ENCODE data around the gene C1QL2. TPM values are rescaled to one million over a fixed set of nuclear protein-coding genes. Genes with fewer than 3 reads are reported as not detected.
A peak's percentile ranks its signal among the peaks of the same experiment; 100 is the strongest.

The C1QL2 gene
- total RNA-seq, 1 experiment from 2014 or later: 1.5 TPM

- H3K9me3 ChIP-seq (ENCODE audit: low read depth, low read length, poor library complexity, severe bottlenecking): no peaks in the 10 kb centered on the region
- no TSS peak for BruUV-seq (replicated peaks)
- ChIA-PET CTCF (interaction anchor here (1.6 kb wide), 1 partner anchor 294 kb away, joined by 4 read pairs; no protein-coding TSS in a partner anchor), POLR2A (ENCODE audit: low non-redundant PET) (no interaction called here)
- no peak overlapping the region for H3K27ac ChIP-seq (ENCODE audit: low read depth, low read length, poor library complexity, severe bottlenecking)
- no peaks in the 10 kb centered on the region for H3K36me3 ChIP-seq (ENCODE audit: insufficient read depth, low read length, poor library complexity, severe bottlenecking)
- DNase-seq (ENCODE audit: low spot score): no peak
- no peaks in the 10 kb centered on the region for H3K4me1 ChIP-seq (ENCODE audit: insufficient read depth, low read length, poor library complexity, severe bottlenecking)
- no peak for TF ChIP-seq CTCF (conservative IDR thresholded peaks at IDR 0.05; ENCODE audit: low read depth, low read length)
- TF ChIP-seq EZH2 (IDR thresholded peaks at IDR 0.05; ENCODE audit: borderline replicate concordance, low read depth, low read length, poor library complexity, severe bottlenecking): no peak
- no peak overlapping the region for H3K4me3 ChIP-seq (ENCODE audit: low read depth, low read length, poor library complexity, severe bottlenecking)
- no peaks in the 10 kb centered on the region for H3K27me3 ChIP-seq (replicated peaks; ENCODE audit: insufficient read depth, low read depth, low read length, poor library complexity)
- intact Hi-C loops (cut with micrococcal nuclease; ENCODE audit: unreplicated experiment): loop anchor here (5.0 kb wide), 1 partner anchor 293 kb away; no protein-coding TSS in a partner anchor
Observed at GRCh38 chr2:119175517-119175916, 17.0 kb upstream of the C1QL2 start.

- ChIA-PET POLR2A (ENCODE audit: low non-redundant PET) (no interaction called here), CTCF (interaction anchor here (1.6 kb wide), 1 partner anchor 293 kb away, joined by 4 read pairs; no protein-coding TSS in a partner anchor)
- TF ChIP-seq CTCF (conservative IDR thresholded peaks at IDR 0.05; ENCODE audit: low read depth, low read length) (no peak), EZH2 (IDR thresholded peaks at IDR 0.05; ENCODE audit: borderline replicate concordance, low read depth, low read length, poor library complexity, severe bottlenecking) (no peak)
- DNase-seq (ENCODE audit: low spot score): no peak
- H3K27ac ChIP-seq (ENCODE audit: low read depth, low read length, poor library complexity, severe bottlenecking): no peak overlapping the region
- H3K36me3 ChIP-seq (ENCODE audit: insufficient read depth, low read length, poor library complexity, severe bottlenecking): no peaks in the 10 kb centered on the region
- intact Hi-C loops (cut with micrococcal nuclease; ENCODE audit: unreplicated experiment): loop anchor here (5.0 kb wide), 2 partner anchors 163 to 293 kb away; no protein-coding TSS in a partner anchor
- H3K27me3 ChIP-seq (replicated peaks; ENCODE audit: insufficient read depth, low read depth, low read length, poor library complexity): no peaks in the 10 kb centered on the region
- no peak overlapping the region for H3K4me3 ChIP-seq (ENCODE audit: low read depth, low read length, poor library complexity, severe bottlenecking)
- H3K9me3 ChIP-seq (ENCODE audit: low read depth, low read length, poor library complexity, severe bottlenecking): no peaks in the 10 kb centered on the region
- H3K4me1 ChIP-seq (ENCODE audit: insufficient read depth, low read length, poor library complexity, severe bottlenecking): no peaks in the 10 kb centered on the region
- no TSS peak for BruUV-seq (replicated peaks)
Observed at GRCh38 chr2:119174993-119175347, 16.4 kb upstream of the C1QL2 start.

- intact Hi-C loops (cut with micrococcal nuclease; ENCODE audit: unreplicated experiment): loop anchor here (5.0 kb wide), 1 partner anchor 162 kb away; no protein-coding TSS in a partner anchor
- H3K27me3 ChIP-seq (replicated peaks; ENCODE audit: insufficient read depth, low read depth, low read length, poor library complexity): no peaks in the 10 kb centered on the region
- BruUV-seq (replicated peaks): no TSS peak
- POLR2A ChIA-PET (ENCODE audit: low non-redundant PET): no interaction called here
- no peak overlapping the region for H3K27ac ChIP-seq (ENCODE audit: low read depth, low read length, poor library complexity, severe bottlenecking)
- CTCF ChIA-PET: interaction anchor here (0.5 to 1.6 kb wide), 2 partner anchors 52 to 293 kb away, joined by 3 to 4 read pairs; no protein-coding TSS in a partner anchor
- H3K4me1 ChIP-seq (ENCODE audit: insufficient read depth, low read length, poor library complexity, severe bottlenecking): no peaks in the 10 kb centered on the region
- H3K9me3 ChIP-seq (ENCODE audit: low read depth, low read length, poor library complexity, severe bottlenecking): no peaks in the 10 kb centered on the region
- TF ChIP-seq EZH2 (IDR thresholded peaks at IDR 0.05; ENCODE audit: borderline replicate concordance, low read depth, low read length, poor library complexity, severe bottlenecking) (no peak), CTCF (conservative IDR thresholded peaks at IDR 0.05; ENCODE audit: low read depth, low read length) (peak; percentile 93)
- peak; percentile 76 for DNase-seq (ENCODE audit: low spot score)
- no peaks in the 10 kb centered on the region for H3K36me3 ChIP-seq (ENCODE audit: insufficient read depth, low read length, poor library complexity, severe bottlenecking)
- no peak overlapping the region for H3K4me3 ChIP-seq (ENCODE audit: low read depth, low read length, poor library complexity, severe bottlenecking)
Observed at GRCh38 chr2:119174216-119174992, 15.9 kb upstream of the C1QL2 start.

Data from A673 (cell line).